NCI-H510A treated with DMSO at 0.1 percent for 48 hours (cell line): ENCODE results near the gene CIBAR2.

ENCODE experiments used
- DNase-seq: peaks from one replicate; lab custom pipeline; 2025; lab: John Stamatoyannopoulos, UW

The CIBAR2 gene

GRCh38 chr16:85083051-85083639, 29.1 kb downstream of the CIBAR2 start:
- DNase-seq: no peak

GRCh38 chr16:85082173-85083050, 29.9 kb downstream of the CIBAR2 start:
- DNase-seq: peak; percentile 18

GRCh38 chr16:85081765-85082164, 30.5 kb downstream of the CIBAR2 start:
- DNase-seq: no peak

GRCh38 chr16:85081038-85081437, 31.2 kb downstream of the CIBAR2 start:
- DNase-seq: no peak

- DNase-seq: no peak
Measured at GRCh38 chr16:85079785-85080570, 32.3 kb downstream of the CIBAR2 start.

GRCh38 chr16:85078952-85079351, 33.3 kb downstream of the CIBAR2 start:
- DNase-seq: no peak

- DNase-seq: no peak
Measured at GRCh38 chr16:85078226-85078625, 34.0 kb downstream of the CIBAR2 start.

GRCh38 chr16:85077576-85078125, 34.6 kb downstream of the CIBAR2 start:
- DNase-seq: no peak

GRCh38 chr16:85077039-85077438, 35.2 kb downstream of the CIBAR2 start:
- DNase-seq: no peak

GRCh38 chr16:85075236-85075924, 36.9 kb downstream of the CIBAR2 start:
- DNase-seq: no peak

- DNase-seq: no peak
Measured at GRCh38 chr16:85074225-85074914, 37.9 kb downstream of the CIBAR2 start.

- no peak for DNase-seq
Measured at GRCh38 chr16:85072947-85073346, 39.3 kb downstream of the CIBAR2 start.

- DNase-seq: no peak
Measured at GRCh38 chr16:85072076-85072860, 40.0 kb downstream of the CIBAR2 start.

GRCh38 chr16:85069171-85069570, 43.1 kb downstream of the CIBAR2 start:
- no peak for DNase-seq

- no peak for DNase-seq
Measured at GRCh38 chr16:85068746-85069145, 43.5 kb downstream of the CIBAR2 start.

- DNase-seq: no peak
Measured at GRCh38 chr16:85067426-85067825, 44.8 kb downstream of the CIBAR2 start.

- no peak for DNase-seq
Measured at GRCh38 chr16:85067024-85067423, 45.2 kb downstream of the CIBAR2 start.

GRCh38 chr16:85066346-85066885, 45.9 kb downstream of the CIBAR2 start:
- no peak for DNase-seq

- DNase-seq: no peak
Measured at GRCh38 chr16:85065099-85065498, 47.2 kb downstream of the CIBAR2 start.

GRCh38 chr16:85064186-85064585, 48.1 kb downstream of the CIBAR2 start:
- no peak for DNase-seq
